H9 (cell line): ENCODE data around the gene DRD1. TPM values are rescaled to one million over a fixed set of nuclear protein-coding genes. Genes with fewer than 3 reads are reported as not detected.

Source experiments
- DNase-seq: peaks from one replicate; pipeline ENCODE4 v3.0.0-alpha.2; 2017
- H2AFZ ChIP-seq: one replicate; pipeline ENCODE4 v1.6.1; 2013; ENCODE audit warnings: mild to moderate bottlenecking, low read length, control low read depth, moderate library complexity
- H2AK5ac ChIP-seq: 2 replicates; pipeline ENCODE4 v1.6.1; 2013; ENCODE audit warnings: low read length, control low read depth, mixed read lengths; ENCODE audit not compliant: insufficient read length
- H2BK120ac ChIP-seq: one replicate; pipeline ENCODE4 v1.6.1; 2013; ENCODE audit warnings: low read depth, mild to moderate bottlenecking, low read length, control low read depth, inconsistent platforms; ENCODE audit not compliant: poor library complexity, severe bottlenecking
- H2BK12ac ChIP-seq: 2 replicates; pipeline ENCODE4 v1.6.1; 2013; ENCODE audit warnings: low read length, control low read depth, mixed read lengths, low read depth; ENCODE audit not compliant: insufficient read length
- H2BK15ac ChIP-seq: 2 replicates; pipeline ENCODE4 v1.6.1; 2013; ENCODE audit warnings: low read depth, low read length, control low read depth
- H2BK20ac ChIP-seq: one replicate; pipeline ENCODE4 v1.6.1; 2013; ENCODE audit warnings: low read depth, mild to moderate bottlenecking, low read length, control low read depth, inconsistent platforms; ENCODE audit not compliant: poor library complexity, severe bottlenecking
- H2BK5ac ChIP-seq: 2 replicates; pipeline ENCODE4 v1.6.1; 2013; ENCODE audit warnings: low read length, control low read depth, mixed read lengths; ENCODE audit not compliant: insufficient read length
- H3K14ac ChIP-seq: 2 replicates; pipeline ENCODE4 v1.6.1; 2013; ENCODE audit warnings: low read length, control low read depth; ENCODE audit not compliant: insufficient read depth
- H3K18ac ChIP-seq: 2 replicates; pipeline ENCODE4 v1.6.1; 2013; ENCODE audit warnings: low read depth, mild to moderate bottlenecking, mixed read lengths, low read length, control low read depth; ENCODE audit not compliant: insufficient read length
- H3K23ac ChIP-seq: 2 replicates; pipeline ENCODE4 v1.6.1; 2013; ENCODE audit warnings: low read length, control low read depth, mixed read lengths, low read depth; ENCODE audit not compliant: insufficient read length
- H3K23me2 ChIP-seq: 2 replicates; pipeline ENCODE4 v1.6.1; 2013; ENCODE audit warnings: low read depth, mild to moderate bottlenecking, mixed read lengths, low read length, control low read depth; ENCODE audit not compliant: insufficient read length, poor library complexity, severe bottlenecking
- H3K27ac ChIP-seq: 2 replicates; pipeline ENCODE4 v1.5.1; 2013; ENCODE audit warnings: low read length, control low read depth, mixed read lengths, low read depth; ENCODE audit not compliant: insufficient read length
- H3K27me3 ChIP-seq: 2 replicates; pipeline ENCODE4 v1.6.1; 2013; ENCODE audit warnings: low read length, control low read depth, inconsistent platforms; ENCODE audit not compliant: insufficient read depth
- H3K4ac ChIP-seq: 2 replicates; pipeline ENCODE4 v1.6.1; 2013; ENCODE audit warnings: low read depth, mild to moderate bottlenecking, control low read depth, inconsistent platforms, low read length, moderate library complexity
- H3K4me1 ChIP-seq: 2 replicates; pipeline ENCODE4 v1.6.1; 2013; ENCODE audit warnings: low read length, control low read depth, inconsistent platforms; ENCODE audit not compliant: insufficient read depth
- H3K4me2 ChIP-seq: 2 replicates; pipeline ENCODE4 v1.6.1; 2013; ENCODE audit warnings: low read length, control low read depth, mixed read lengths; ENCODE audit not compliant: insufficient read length, insufficient read depth
- H3K56ac ChIP-seq: 2 replicates; pipeline ENCODE4 v1.6.1; 2013; ENCODE audit warnings: low read depth, mild to moderate bottlenecking, mixed read lengths, low read length, control low read depth; ENCODE audit not compliant: insufficient read length
- H3K79me1 ChIP-seq: 2 replicates; pipeline ENCODE4 v1.6.1; 2013; ENCODE audit warnings: low read depth, mild to moderate bottlenecking, moderate library complexity, low read length, control low read depth, inconsistent platforms; ENCODE audit not compliant: insufficient read depth, poor library complexity, severe bottlenecking
- H3K79me2 ChIP-seq: 2 replicates; pipeline ENCODE4 v1.6.1; 2013; ENCODE audit warnings: low read length, control low read depth, inconsistent platforms; ENCODE audit not compliant: insufficient read depth
- H3K9ac ChIP-seq: 2 replicates; pipeline ENCODE4 v1.6.1; 2013; ENCODE audit warnings: low read length, control low read depth, mixed read lengths; ENCODE audit not compliant: insufficient read length; ENCODE audit errors: extremely low read depth
- H3K9me3 ChIP-seq: one replicate; pipeline ENCODE4 v1.6.1; 2013; ENCODE audit warnings: low read depth, low read length, inconsistent platforms; ENCODE audit not compliant: control insufficient read depth
- H3T11ph ChIP-seq: one replicate; pipeline ENCODE4 v1.6.1; 2013; ENCODE audit warnings: mild to moderate bottlenecking, low read length, control low read depth, inconsistent platforms
- H4K20me1 ChIP-seq: one replicate; pipeline ENCODE4 v1.6.1; 2013; ENCODE audit not compliant: control insufficient read depth, insufficient read length, insufficient read depth
- H4K5ac ChIP-seq: 2 replicates; pipeline ENCODE4 v1.6.1; 2013; ENCODE audit warnings: low read depth, mild to moderate bottlenecking, mixed read lengths, low read length, control low read depth; ENCODE audit not compliant: insufficient read length
- H4K8ac ChIP-seq: replicated peaks from 2 replicates; pipeline ENCODE4 v1.6.1; 2013; ENCODE audit warnings: low read length, control low read depth, mixed read lengths, low read depth; ENCODE audit not compliant: insufficient read length
- H4K91ac ChIP-seq: 2 replicates; pipeline ENCODE4 v1.6.1; 2013; ENCODE audit warnings: low read depth, mild to moderate bottlenecking, moderate library complexity, mixed read lengths, low read length, control low read depth; ENCODE audit not compliant: insufficient read length
- H3K27ac Mint-ChIP-seq, 3 experiments: 2 replicates in 2 of 3; 3 replicates in 1 of 3; pipeline ENCODE4 v1.8.0; 2020 to 2021; ENCODE audit warnings: mixed read lengths in 3 of 3, mild to moderate bottlenecking in 1 of 3, moderate library complexity in 1 of 3
- H3K27me3 Mint-ChIP-seq: 2 replicates; pipeline ENCODE4 v1.8.0; 2021; ENCODE audit warnings: low read depth, mild to moderate bottlenecking, moderate library complexity, mixed read lengths
- H3K36me3 Mint-ChIP-seq, 3 experiments: 2 replicates in 2 of 3; 3 replicates in 1 of 3; pipeline ENCODE4 v1.8.0; 2020 to 2021; ENCODE audit warnings: low read depth in 3 of 3, mixed read lengths in 3 of 3; ENCODE audit not compliant: insufficient read depth in 1 of 3
- H3K4me1 Mint-ChIP-seq, 2 experiments: 2 replicates each; pipeline ENCODE4 v1.8.0; 2020; ENCODE audit warnings: mixed read lengths in 2 of 2
- H3K4me3 Mint-ChIP-seq, 2 experiments: 2 replicates in 1 of 2; 3 replicates in 1 of 2; pipeline ENCODE4 v1.8.0; 2020 to 2021; ENCODE audit warnings: mild to moderate bottlenecking in 2 of 2, mixed read lengths in 2 of 2, moderate library complexity in 1 of 2
- H3K9me3 Mint-ChIP-seq, 2 experiments: 2 replicates in 1 of 2; 3 replicates in 1 of 2; pipeline ENCODE4 v1.8.0; 2020; ENCODE audit warnings: mild to moderate bottlenecking in 2 of 2, mixed read lengths in 2 of 2, moderate library complexity in 1 of 2
- CTCF ChIP-seq: fragments of 200-600 bp; sonication (generic); conservative IDR thresholded peaks from 3 replicates; pipeline ENCODE4 v1.8.0; 2021; ENCODE audit warnings: antibody characterized with exemption, mild to moderate bottlenecking
- WGBS: extraction: QIAGEN DNeasy Blood & Tissue Kit; methylation state at CpG from one replicate; pipeline ENCODE4 v1.1.7; 2013; ENCODE audit warnings: missing lambda C conversion rate, low lambda C conversion rate, mixed read lengths; ENCODE audit not compliant: insufficient read length; ENCODE audit errors: extremely low coverage; 5-methylcytosine and 5-hydroxymethylcytosine counted together
- total RNA-seq: library from RNA; stranded (reverse); gene quantifications from 2 replicates; pipeline ENCODE4 v1.2.1, GENCODE V29; 2021

The DRD1 gene
- total RNA-seq, 1 experiment from 2014 or later: not detected

- Histone ChIP-seq H2AFZ (no peak overlapping the region), H3K4ac (no peak overlapping the region), H2BK15ac (no peak overlapping the region), H3K23me2 (no peaks in the 10 kb centered on the region), H2BK120ac (no peak overlapping the region), H3K4me1 (no peaks in the 10 kb centered on the region), H3T11ph (no peak overlapping the region), H3K4me2 (no peak overlapping the region), H3K79me2 (peaks cover 3% of the 10 kb centered on the region; the same call in 1 of the 2 replicates), H3K14ac (no peak overlapping the region), H3K27me3 (no peaks in the 10 kb centered on the region), H4K91ac (no peak overlapping the region), H2BK12ac (no peak overlapping the region), H3K9ac (no peak overlapping the region), H3K27ac (no peak overlapping the region), H3K18ac (no peak overlapping the region), H4K8ac (no peak overlapping the region), H2BK20ac (no peak overlapping the region), H3K23ac (no peak overlapping the region), H3K79me1 (no peaks in the 10 kb centered on the region), H4K5ac (no peak overlapping the region), H3K56ac (no peak overlapping the region), H2AK5ac (no peak overlapping the region), H4K20me1 (peaks cover 2% of the 10 kb centered on the region), H3K9me3 (no peaks in the 10 kb centered on the region), H2BK5ac (no peak overlapping the region)
- Mint-ChIP-seq H3K4me3 (no peak overlapping the region), H3K9me3 (no peaks in the 10 kb centered on the region), H3K36me3 (peaks cover 37 to 63% (median 56%) of the 10 kb centered on the region in 3 experiments), H3K27ac (no peak overlapping the region), H3K4me1 (peaks cover 3% of the 10 kb centered on the region in 2 experiments; a peak in 2 of 4 replicates), H3K27me3 (no peaks in the 10 kb centered on the region)
- DNase-seq: no peak
- no CpG with 5 or more reads among the region's 6 CpGs for WGBS
- TF ChIP-seq CTCF: no peak
Measured at GRCh38 chr5:175491223-175491622, 47.2 kb upstream of the DRD1 start.
